Aorta (tissue), 5 donors: ENCODE data around the gene ATF6B. TPM values are rescaled to one million over a fixed set of nuclear protein-coding genes. Genes with fewer than 3 reads are reported as not detected.

ENCODE experiments used
- ATAC-seq: fragments of 200-7000 bp; cut with Tn5 transposase; one replicate; pipeline ENCODE4 v1.9.1; 2022; ENCODE audit warnings: moderate library complexity; ENCODE audit not compliant: low FRiP score
- DNase-seq, 2 donors: peaks; one replicate each; pipeline ENCODE4 v3.0.0-alpha.2; 2020
- H3K27ac ChIP-seq, 2 donors: one replicate each; pipeline ENCODE4 v1.5.1; 2013; ENCODE audit warnings: low read length in 2 of 2, mild to moderate bottlenecking in 2 of 2, moderate library complexity in 2 of 2, control low read depth in 1 of 2, inconsistent platforms in 1 of 2, low read depth in 1 of 2
- H3K27me3 ChIP-seq, 2 donors: one replicate each; pipeline ENCODE4 v1.6.1; 2013; ENCODE audit warnings: control low read depth in 1 of 2, low read length in 1 of 2, mild to moderate bottlenecking in 1 of 2, moderate library complexity in 1 of 2; ENCODE audit not compliant: insufficient read depth in 2 of 2, control insufficient read depth in 1 of 2
- H3K36me3 ChIP-seq, 2 donors: one replicate each; pipeline ENCODE4 v1.6.1; 2013; ENCODE audit warnings: control low read depth in 1 of 2, low read length in 1 of 2, mild to moderate bottlenecking in 1 of 2; ENCODE audit not compliant: insufficient read depth in 2 of 2, control insufficient read depth in 1 of 2
- H3K4me1 ChIP-seq, 2 donors: one replicate each; pipeline ENCODE4 v1.6.1; 2013; ENCODE audit warnings: low read length in 2 of 2, control low read depth in 1 of 2, mild to moderate bottlenecking in 1 of 2, moderate library complexity in 1 of 2; ENCODE audit not compliant: insufficient read depth in 2 of 2, control insufficient read depth in 1 of 2
- H3K4me3 ChIP-seq, 2 donors: one replicate each; pipeline ENCODE4 v1.5.1; 2013; ENCODE audit warnings: low read length in 2 of 2, control low read depth in 1 of 2, mild to moderate bottlenecking in 1 of 2
- H3K9me3 ChIP-seq: one replicate; pipeline ENCODE4 v1.6.1; 2013; ENCODE audit warnings: mild to moderate bottlenecking, low read length; ENCODE audit not compliant: control insufficient read depth
- WGBS, 2 donors: extraction: QIAGEN DNeasy Blood & Tissue Kit; methylation state at CpG; one replicate each; pipeline ENCODE4 v1.1.7; 2013; 5-methylcytosine and 5-hydroxymethylcytosine counted together
- intact Hi-C, 2 donors: fragments of 100-400 bp; cut with DNase I; formaldehyde crosslinking; loops; one replicate each; pipeline versions ENCODE4 v1.14.2 to v1.15.0; 2022
- polyA plus RNA-seq, 2 donors: library from polyadenylated mRNA; stranded (reverse); fragments of 200-250 nt; gene quantifications; one replicate each; pipeline ENCODE4 v1.2.3, GENCODE V29; 2013
- total RNA-seq, 2 donors: library from RNA; stranded (reverse); fragmentation: NEBNext Ultra II Directional; extraction: Animal tissue kit (Norgen Biotek cat#: 25700); gene quantifications; one replicate each; pipeline ENCODE4 v1.2.1, GENCODE V29; 2021
- donor health status: healthy with polysubstance abuse.
- donor health status: Bipolar disorder and iron deficiency.
- donor health status: DM: no; HTN: no; CAD: no.
- donor health status: DM: no; HTN: no; CAD: no.
- donor health status: DM: yes; HTN: yes; CAD: no.

ATF6B gene
- total and polyA plus RNA-seq, 4 donors: 12.9 to 93.1 (median 73.5) TPM

DNA sequence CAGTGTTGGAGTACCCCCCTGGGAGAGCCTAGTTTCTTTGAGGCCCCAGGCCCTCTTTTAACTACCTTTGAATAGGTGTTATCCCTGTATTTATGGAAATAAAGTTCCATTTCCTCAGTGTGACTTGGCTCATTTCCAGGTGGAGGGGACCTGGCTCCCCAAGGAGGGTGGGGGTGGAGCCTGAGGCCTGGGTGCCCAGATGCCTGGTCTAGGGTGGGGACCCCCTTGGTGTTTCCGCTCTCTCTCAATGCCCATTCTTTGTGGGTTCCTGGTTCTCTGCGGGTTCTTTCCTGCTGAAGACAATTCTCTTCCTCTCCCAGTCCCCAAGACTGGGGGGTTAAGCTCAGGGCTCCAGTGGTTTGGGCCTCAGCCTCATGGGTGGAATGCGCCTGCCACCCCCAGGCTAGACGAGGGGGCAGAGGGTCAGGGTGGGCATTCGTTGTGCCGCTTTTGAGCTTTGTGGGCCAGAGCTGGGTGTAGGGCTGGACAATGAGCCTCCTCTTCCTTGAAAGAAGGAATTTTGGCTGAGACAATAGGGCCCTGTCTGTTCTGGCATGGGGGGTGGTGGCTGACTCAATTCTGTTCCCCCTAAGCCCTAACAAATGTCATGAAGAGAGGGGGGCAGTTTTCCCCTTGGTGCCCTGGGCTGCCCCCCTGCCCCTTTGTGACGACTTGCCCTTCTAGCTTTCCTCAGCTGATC, 35.7 kb upstream of the ATF6B start:
- intact Hi-C loops: no loop called here
- H3K4me3 ChIP-seq: no peak overlapping the region
- peaks cover 0 to 4% of the 10 kb centered on the region in 2 donors for H3K36me3 ChIP-seq
- no peaks in the 10 kb centered on the region for H3K4me1 ChIP-seq
- no peaks in the 10 kb centered on the region for H3K27me3 ChIP-seq
- H3K27ac ChIP-seq: no peak overlapping the region
- 81 to 84% methylated on average over 7 of the region's 7 CpGs for WGBS, 2 donors
- ATAC-seq (no peak), DNase-seq (peak; percentile 17 to 35)
- H3K9me3 ChIP-seq: no peaks in the 10 kb centered on the region

DNA sequence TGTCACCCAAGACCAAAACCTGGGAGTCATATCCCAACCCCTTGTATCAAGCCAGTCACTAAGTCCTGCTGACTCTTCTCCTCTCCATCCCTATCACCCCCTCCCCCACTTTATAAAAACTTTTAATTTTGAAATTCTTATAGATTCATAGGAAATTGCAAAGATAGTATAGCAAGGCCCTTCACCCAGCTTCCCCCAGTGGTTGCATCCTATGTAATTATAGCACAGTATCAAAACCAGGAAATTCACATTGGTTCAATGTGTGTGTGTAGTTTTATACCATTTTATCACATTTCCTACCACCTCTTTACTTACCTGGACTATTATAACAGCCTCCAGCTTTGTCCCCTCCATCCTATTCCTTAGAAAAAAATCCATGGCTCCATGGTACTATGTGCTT, 30.0 kb upstream of the ATF6B start:
- ATAC-seq (no peak), DNase-seq (no peak)
- Histone ChIP-seq H3K4me1 (peaks cover 0 to 3% of the 10 kb centered on the region in 2 donors), H3K4me3 (no peak overlapping the region), H3K36me3 (peaks cover 0 to 7% of the 10 kb centered on the region in 2 donors), H3K27me3 (no peaks in the 10 kb centered on the region), H3K27ac (no peak overlapping the region), H3K9me3 (no peaks in the 10 kb centered on the region)
- intact Hi-C loops: no loop called here

DNA sequence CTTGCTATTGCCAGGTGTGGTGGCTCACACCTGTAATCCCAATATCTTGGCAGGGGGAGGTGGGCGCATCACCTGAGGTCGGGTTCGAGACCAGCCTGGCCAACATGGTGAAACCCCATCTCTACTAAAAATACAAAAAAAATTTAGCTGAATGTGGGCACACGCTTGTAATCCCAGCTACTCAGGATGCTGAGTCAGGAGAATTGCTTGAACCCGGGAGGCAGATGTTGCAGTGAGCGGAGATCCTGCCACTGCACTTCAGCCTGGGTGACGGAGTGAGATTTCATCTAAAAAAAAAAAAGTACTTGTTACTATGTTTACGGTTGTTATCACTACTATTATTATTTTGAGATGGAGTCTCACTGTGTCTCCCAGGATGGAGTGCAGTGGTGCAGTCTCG, 28.8 kb upstream of the ATF6B start:
- intact Hi-C loops: no loop called here
- DNase-seq: peak in 1 of 2 donors; percentile 3
- H3K36me3 ChIP-seq: peaks cover 0 to 5% of the 10 kb centered on the region in 2 donors

DNA sequence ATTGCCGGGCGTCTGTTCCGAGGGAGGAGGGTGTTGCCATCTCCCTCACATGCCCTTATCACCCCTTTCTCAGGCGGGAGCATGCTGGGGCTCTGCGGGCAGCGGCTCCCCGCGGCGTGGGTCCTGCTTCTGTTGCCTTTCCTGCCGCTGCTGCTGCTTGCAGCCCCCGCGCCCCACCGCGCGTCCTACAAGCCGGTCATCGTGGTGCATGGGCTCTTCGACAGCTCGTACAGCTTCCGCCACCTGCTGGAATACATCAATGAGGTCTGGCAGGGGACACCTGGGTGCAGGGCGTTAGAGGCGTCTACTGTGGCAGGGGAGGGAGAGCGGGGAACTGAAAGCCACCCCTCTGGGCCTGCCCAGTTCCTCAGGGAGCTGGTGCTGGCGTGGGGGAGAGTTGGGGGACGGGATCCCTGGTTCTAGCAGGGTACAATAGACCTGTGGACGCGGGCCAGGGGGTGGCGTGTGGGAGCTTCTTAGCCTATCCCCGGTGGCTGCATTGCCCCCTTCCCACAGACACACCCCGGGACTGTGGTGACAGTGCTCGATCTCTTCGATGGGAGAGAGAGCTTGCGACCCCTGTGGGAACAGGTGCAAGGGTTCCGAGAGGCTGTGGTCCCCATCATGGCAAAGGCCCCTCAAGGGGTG, 26.6 kb upstream of the ATF6B start:
- ATAC-seq: peak; percentile 75
- peak; percentile 80 to 85 for DNase-seq
- Histone ChIP-seq H3K27me3 (no peaks in the 10 kb centered on the region), H3K9me3 (no peaks in the 10 kb centered on the region), H3K36me3 (peaks cover 0 to 5% of the 10 kb centered on the region in 2 donors), H3K4me1 (peaks cover 0 to 3% of the 10 kb centered on the region in 2 donors), H3K4me3 (peak overlapping the region; percentile 24 to 64), H3K27ac (peak overlapping the region; percentile 17 to 78)
- 4 to 7% methylated on average over 33 to 34 of the region's 34 CpGs for WGBS, 2 donors
- intact Hi-C loops: loop anchor here (1.0 to 2.0 kb wide), 4 partner anchors 22 to 36 kb away; partner anchors contain the start of genes AGPAT1 (in 1 of the 2) and FKBPL (in 1 of the 2)

More for the DNA sequence above, 28.8 kb upstream of the ATF6B start:
- ATAC-seq: no peak
- WGBS, 2 donors: 84 to 89% methylated on average over 9 of the region's 9 CpGs
- Histone ChIP-seq H3K27ac (no peak overlapping the region), H3K4me3 (no peak overlapping the region), H3K9me3 (no peaks in the 10 kb centered on the region), H3K27me3 (no peaks in the 10 kb centered on the region), H3K4me1 (peaks cover 0 to 3% of the 10 kb centered on the region in 2 donors)

DNA sequence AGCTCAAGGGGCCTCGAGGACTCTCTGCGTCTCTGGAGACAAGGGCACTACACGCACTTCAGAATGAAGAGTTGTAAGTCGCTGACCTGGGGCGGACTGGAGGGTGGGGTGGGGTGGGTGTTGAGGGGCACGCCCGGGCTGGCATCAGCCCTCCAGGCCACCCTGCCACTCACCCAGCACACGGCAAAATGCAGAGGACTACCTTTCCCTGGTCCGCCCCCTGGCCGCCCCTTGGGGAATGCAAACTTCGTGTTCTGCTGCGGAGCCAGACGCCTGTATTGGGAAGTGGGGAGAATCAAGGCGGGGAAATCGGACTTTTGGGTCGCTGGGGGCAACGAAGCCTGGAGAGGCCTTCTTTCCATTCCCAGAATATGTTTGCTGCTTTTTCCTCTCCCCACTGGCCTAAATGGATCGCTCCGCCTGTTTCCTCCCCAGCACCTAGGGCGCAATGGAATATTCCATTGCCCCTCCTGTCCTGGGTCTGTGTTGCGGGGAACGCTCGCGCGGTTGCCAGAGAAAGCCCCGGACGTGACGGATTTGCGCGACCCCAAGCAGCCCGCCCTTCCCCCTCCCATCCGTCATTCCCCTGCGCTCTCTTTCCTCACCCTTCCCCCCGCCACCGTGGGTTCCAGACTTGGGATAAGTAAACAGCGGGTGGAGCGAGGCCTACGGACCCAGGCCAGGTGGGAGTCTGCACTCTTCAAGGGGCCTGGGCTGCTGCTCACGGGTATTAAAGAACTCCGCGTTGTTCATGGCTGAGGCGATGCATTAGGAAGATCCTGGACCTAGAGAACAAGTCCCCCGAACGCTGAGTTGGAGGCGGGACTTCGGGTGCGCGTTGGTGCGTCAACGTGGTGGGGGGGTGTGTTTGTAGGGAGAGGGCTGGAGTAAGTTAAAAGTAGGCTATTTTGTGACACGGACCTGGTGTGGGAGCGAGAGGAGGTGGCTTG, 25.8 kb upstream of the ATF6B start, which contains the start of gene PPT2:
PPT2 (plus strand) TSS at position 578 of the 950 bp plus-strand sequence. CDS start 454 bp downstream, outside the sequence.
- intact Hi-C loops: loop anchor here (1.0 to 2.0 kb wide), 4 partner anchors 23 to 35 kb away; partner anchors contain the start of genes AGPAT1 (in 1 of the 2) and FKBPL (in 1 of the 2)
- no peaks in the 10 kb centered on the region for H3K27me3 ChIP-seq
- H3K27ac ChIP-seq: peak within 1 kb of the TSS; percentile 49 to 87
- 0% methylated on average over 52 of the region's 52 CpGs for WGBS, 2 donors
- ATAC-seq: peak; percentile 93
- H3K4me3 ChIP-seq: peak within 1 kb of the TSS; percentile 64 to 73
- H3K36me3 ChIP-seq: peaks cover 0 to 5% of the 10 kb centered on the region in 2 donors
- peak; percentile 95 to 96 for DNase-seq
- peaks cover 0 to 3% of the 10 kb centered on the region in 2 donors for H3K4me1 ChIP-seq
- no peaks in the 10 kb centered on the region for H3K9me3 ChIP-seq

DNA sequence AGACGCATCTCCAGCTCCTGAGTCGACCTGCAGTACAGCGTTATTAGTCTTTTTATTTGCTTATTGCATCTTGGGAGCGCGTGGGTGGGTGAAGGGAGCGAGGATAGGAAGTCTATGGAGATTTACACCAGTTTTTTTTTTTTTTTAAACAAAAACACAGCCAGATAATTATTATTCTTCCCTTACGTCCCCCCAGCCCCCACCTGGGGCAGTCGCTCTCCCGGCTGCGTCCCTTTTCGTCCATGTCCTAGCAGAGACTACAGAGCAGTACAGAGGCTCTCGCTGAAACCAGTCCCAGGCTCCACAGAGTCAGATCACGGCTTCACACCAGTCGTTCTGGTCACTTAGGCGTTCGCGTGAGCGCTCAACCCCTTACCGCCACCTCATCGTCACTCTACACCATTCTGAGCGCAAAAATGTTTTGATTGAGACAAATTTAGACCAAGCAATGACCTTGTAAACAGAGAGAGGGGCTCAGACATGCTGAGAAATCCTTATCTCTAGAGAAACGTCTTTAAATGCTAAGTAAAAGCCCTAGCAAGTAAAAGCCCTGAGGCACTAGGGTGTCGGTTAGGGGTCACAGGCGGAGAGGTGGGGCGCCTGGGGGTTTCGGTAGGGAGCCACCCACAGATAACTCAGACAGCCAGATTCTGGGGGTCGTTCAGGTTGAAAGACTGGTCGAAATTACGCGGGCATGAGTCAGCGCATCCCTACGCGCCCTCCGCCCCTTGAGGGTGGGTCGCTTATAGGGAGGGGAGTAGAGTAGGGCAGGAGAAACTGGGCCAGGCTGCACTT, 24.9 kb upstream of the ATF6B start:
- ATAC-seq: peak; percentile 60

DNA sequence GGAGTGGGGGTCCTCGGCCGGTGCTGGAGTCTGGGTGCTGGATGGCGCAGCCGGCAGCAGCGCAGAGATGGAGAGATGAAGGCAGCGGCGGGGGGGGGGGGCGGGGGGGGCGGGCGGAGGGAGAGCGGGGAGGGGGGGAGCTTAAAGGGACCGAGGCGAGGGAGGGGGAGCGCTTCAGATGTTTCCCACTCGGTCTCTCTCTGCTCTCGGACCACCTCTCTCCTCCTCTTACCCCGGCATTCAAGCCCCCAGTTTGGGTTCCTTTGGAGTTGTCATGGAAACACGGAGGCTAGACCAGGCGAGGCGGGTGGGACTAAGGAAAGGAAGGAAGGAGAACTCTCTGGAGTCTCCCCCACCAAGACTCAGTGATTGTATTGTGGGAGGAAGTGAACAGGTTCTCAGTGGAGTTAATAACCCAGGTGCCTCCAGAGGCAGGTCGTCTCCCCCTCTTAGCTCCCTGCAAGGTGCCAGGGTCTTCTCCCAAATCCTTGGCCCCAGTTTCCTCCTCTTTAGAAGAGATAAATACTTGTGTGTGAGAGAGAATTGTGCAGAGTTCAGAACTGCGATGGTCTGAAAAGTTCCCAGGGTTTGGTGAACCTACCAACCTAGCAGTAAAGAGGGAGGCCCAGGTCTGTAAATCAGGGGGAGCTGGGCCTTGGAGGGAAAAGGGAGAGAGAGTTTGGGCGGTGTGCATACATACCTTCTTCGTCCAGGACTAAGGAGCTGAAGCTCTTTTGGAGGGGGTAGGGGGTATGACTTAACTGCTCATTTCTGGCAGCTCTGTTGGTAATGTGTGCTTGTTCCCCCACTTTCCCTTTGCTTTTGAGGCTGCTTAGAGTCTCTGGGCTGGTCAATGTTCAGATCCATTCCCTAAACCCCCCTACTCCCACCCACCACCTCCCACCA, 24.1 kb upstream of the ATF6B start, which contains the start of gene PRRT1:
PRRT1 (minus strand) TSS at position 77 of the 906 bp plus-strand sequence. CDS start 112 bp downstream, outside the sequence.
- intact Hi-C loops: no loop called here
- Histone ChIP-seq H3K27ac (peak within 1 kb of the TSS in 1 of 2 donors; percentile 18), H3K9me3 (no peaks in the 10 kb centered on the region), H3K4me3 (peak within 1 kb of the TSS; percentile 61 to 83), H3K4me1 (peaks cover 0 to 3% of the 10 kb centered on the region in 2 donors), H3K36me3 (no peaks in the 10 kb centered on the region), H3K27me3 (no peaks in the 10 kb centered on the region)
- DNase-seq (peak in 1 of 2 donors; percentile 49), ATAC-seq (no peak)
- WGBS, 2 donors: 6 to 7% methylated on average over 12 to 20 of the region's 24 CpGs

More for the DNA sequence above, 24.9 kb upstream of the ATF6B start:
- Histone ChIP-seq H3K27ac (peak overlapping the region; percentile 49 to 87), H3K36me3 (peaks cover 0 to 3% of the 10 kb centered on the region in 2 donors), H3K4me3 (peak overlapping the region; percentile 61 to 73), H3K27me3 (no peaks in the 10 kb centered on the region), H3K9me3 (no peaks in the 10 kb centered on the region), H3K4me1 (peaks cover 0 to 3% of the 10 kb centered on the region in 2 donors)
- intact Hi-C loops: no loop called here
- peak; percentile 69 to 83 for DNase-seq
- 6 to 9% methylated on average over 35 of the region's 35 CpGs for WGBS, 2 donors
